Prostate gland (tissue), 1 donor: ENCODE results near the gene PRSS23.

ENCODE experiments used
- POLR2A ChIP-seq: fragments of 450-650 bp; IDR thresholded peaks from one replicate; pipeline ENCODE4 v1.6.1; 2016; ENCODE audit warnings: antibody characterized with exemption, mild to moderate bottlenecking
- POLR2AphosphoS5 ChIP-seq: sonication (generic); formaldehyde crosslinking; IDR thresholded peaks from one replicate; pipeline ENCODE4 v1.6.1; 2017; ENCODE audit warnings: antibody characterized with exemption

DNA sequence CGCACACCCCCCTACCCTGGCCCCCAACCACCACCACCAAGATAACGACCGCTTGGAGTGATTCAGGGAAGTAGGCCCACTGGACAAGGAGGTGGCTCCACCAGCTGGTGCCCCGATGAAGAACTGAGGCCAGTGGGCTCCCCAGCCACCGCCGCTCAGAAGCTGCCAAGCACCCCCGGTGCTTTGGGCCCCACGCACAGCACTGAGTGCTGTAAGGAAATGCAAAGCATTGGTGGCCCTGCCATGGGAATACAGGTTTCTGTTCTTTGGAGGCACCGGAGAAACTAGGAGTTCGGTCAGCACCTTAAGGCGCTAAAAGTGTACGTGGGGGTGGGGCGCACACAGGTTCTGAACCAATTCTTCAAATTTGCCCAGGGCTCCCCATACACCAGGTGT is 664 bp upstream of the PRSS23 start:
- no peak for TF ChIP-seq POLR2AphosphoS5
- no peak for TF ChIP-seq POLR2A
